ENCODE data around the gene ZNF578. TPM values are rescaled to one million over a fixed set of nuclear protein-coding genes. Genes with fewer than 3 reads are reported as not detected.
"Not testable (repeated sequence)": the region's sequence is repeated elsewhere in the genome, so short reads cannot be mapped to it uniquely, and the experiment has no call there.

The ZNF578 gene
- total and polyA plus RNA-seq, 9 of the 15 experiments (the other 6 are each of a cell fraction or from before 2014, with no cell fraction given): 0.05 to 0.29 (median 0.15) TPM

DNA sequence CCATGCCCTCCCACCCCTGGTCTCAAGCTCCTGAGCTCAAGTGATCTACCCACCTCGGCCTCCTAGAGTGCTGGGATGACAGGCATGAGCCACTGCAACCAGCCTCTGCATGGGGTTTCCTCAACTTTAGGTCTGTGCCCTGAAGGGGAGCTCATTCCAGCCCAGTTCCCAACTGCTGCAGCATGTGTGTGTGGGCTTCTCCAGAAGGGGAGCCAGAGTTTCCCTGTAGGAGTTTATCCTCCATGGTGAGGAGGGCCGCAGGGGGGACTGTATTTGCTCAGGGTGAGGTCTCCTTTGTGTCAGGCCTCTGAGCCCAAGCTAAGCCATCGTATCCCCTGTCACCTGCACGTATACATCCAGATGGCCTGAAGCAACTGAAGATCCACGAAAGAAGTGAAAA is 62.8 kb downstream of the ZNF578 start:
- in situ Hi-C loops (cut with MboI) (no loop called here), intact Hi-C loops (cut with micrococcal nuclease) (no loop called here)
- H3K4me2 ChIP-seq (ENCODE audit: insufficient read depth, low read length): no peak overlapping the region
- H3K4me1 ChIP-seq (replicated peaks in 1 of 2; ENCODE audit: control insufficient read depth in 2 of 2, insufficient read depth in 2 of 2, low read length in 2 of 2): peaks cover 0 to 3% of the 10 kb centered on the region in 2 experiments; a peak in 2 of 5 replicates
- H3K9ac ChIP-seq (ENCODE audit: insufficient read depth in 1 of 2, low read depth in 2 of 2, low read length in 2 of 2): no peak overlapping the region
- H3K9me1 ChIP-seq (ENCODE audit: control insufficient read depth, insufficient read depth, low read length): no peaks in the 10 kb centered on the region
- H3K36me3 ChIP-seq (ENCODE audit: control insufficient read depth, insufficient read depth, low read length): no peaks in the 10 kb centered on the region
- 0 out of 2 replicates have a peak, but pooled peaks cover 3% of the 10 kb centered on the region for H3K9me3 ChIP-seq (replicated peaks; ENCODE audit: control insufficient read depth, insufficient read depth, low read depth, low read length)
- H3K79me2 ChIP-seq (ENCODE audit: control insufficient read depth, insufficient read depth, low read length): no peaks in the 10 kb centered on the region
- no peak overlapping the region for H2AFZ ChIP-seq (ENCODE audit: low read depth, low read length)
- FAIRE-seq (no peak), ATAC-seq (no peak), DNase-seq (ENCODE audit: extremely low read depth in 1 of 4, low spot score in 3 of 4) (no peak)
- whole genome bisulfite sequencing (ENCODE audit: insufficient coverage, low coverage, missing lambda C conversion rate): 7% methylated on average over 5 of the region's 5 CpGs
- BruUV-seq (replicated peaks): no TSS peak
- no peak overlapping the region for H3K4me3 ChIP-seq
- no peaks in the 10 kb centered on the region for H4K20me1 ChIP-seq (replicated peaks; ENCODE audit: control insufficient read depth, insufficient read depth, low read length)
- ChIA-PET POLR2A (no interaction called here), CTCF (ENCODE audit: low intra/inter-chr PET ratio) (no interaction called here)
- TF ChIP-seq ZNF3 (CRISPR knock-in tag; IDR thresholded peaks at IDR 0.05) (no peak), NFRKB (IDR thresholded peaks at IDR 0.05; ENCODE audit: low read depth) (no peak), ERF (CRISPR knock-in tag; IDR thresholded peaks at IDR 0.05) (no peak)
- no peaks in the 10 kb centered on the region for H3K27me3 ChIP-seq (ENCODE audit: control insufficient read depth in 2 of 2, insufficient read depth in 2 of 2, low read length in 2 of 2)
- no peak overlapping the region for H3K27ac ChIP-seq (ENCODE audit: extremely low read depth, low read depth, low read length)

GRCh38 chr19:52518646-52519045 is 65.3 kb downstream of the ZNF578 start:
- FAIRE-seq (no peak), DNase-seq (ENCODE audit: extremely low read depth in 1 of 4, low spot score in 3 of 4) (no peak), ATAC-seq (no peak)
- H3K4me3 ChIP-seq: no peak overlapping the region
- ChIA-PET POLR2A (no interaction called here), CTCF (ENCODE audit: low intra/inter-chr PET ratio) (interaction anchor here (0.6 kb wide), 1 partner anchor 9 kb away, joined by 4 read pairs; the partner anchor contains the start of gene ZNF808)
- no peak overlapping the region for H3K4me2 ChIP-seq (ENCODE audit: insufficient read depth, low read length)
- H3K36me3 ChIP-seq (ENCODE audit: control insufficient read depth, insufficient read depth, low read length): no peaks in the 10 kb centered on the region
- H3K9me3 ChIP-seq (replicated peaks; ENCODE audit: control insufficient read depth, insufficient read depth, low read depth, low read length): no peaks in the 10 kb centered on the region
- H2AFZ ChIP-seq (ENCODE audit: low read depth, low read length): no peak overlapping the region
- no peaks in the 10 kb centered on the region for H3K9me1 ChIP-seq (ENCODE audit: control insufficient read depth, insufficient read depth, low read length)
- H4K20me1 ChIP-seq (replicated peaks; ENCODE audit: control insufficient read depth, insufficient read depth, low read length): no peaks in the 10 kb centered on the region
- WGBS (ENCODE audit: insufficient coverage, low coverage, missing lambda C conversion rate): 10% methylated on average over 2 of the region's 2 CpGs
- no TSS peak for BruUV-seq (replicated peaks)
- H3K27ac ChIP-seq (ENCODE audit: extremely low read depth, low read depth, low read length): no peak overlapping the region
- no peaks in the 10 kb centered on the region for H3K27me3 ChIP-seq (ENCODE audit: control insufficient read depth in 2 of 2, insufficient read depth in 2 of 2, low read length in 2 of 2)
- TF ChIP-seq PML (IDR thresholded peaks at IDR 0.05; ENCODE audit: low read length): no peak
- no peaks in the 10 kb centered on the region for H3K79me2 ChIP-seq (ENCODE audit: control insufficient read depth, insufficient read depth, low read length)
- H3K4me1 ChIP-seq (replicated peaks in 1 of 2; ENCODE audit: control insufficient read depth in 2 of 2, insufficient read depth in 2 of 2, low read length in 2 of 2): peaks cover 0 to 3% of the 10 kb centered on the region in 2 experiments; a peak in 2 of 5 replicates
- in situ Hi-C loops (cut with MboI): no loop called here
- H3K9ac ChIP-seq (ENCODE audit: insufficient read depth in 1 of 2, low read depth in 2 of 2, low read length in 2 of 2): no peak overlapping the region
- intact Hi-C loops (cut with micrococcal nuclease): no loop called here

GRCh38 chr19:52519175-52519574 is 65.8 kb downstream of the ZNF578 start:
- BruUV-seq (replicated peaks); H3K27ac ChIP-seq (ENCODE audit: extremely low read depth, low read depth, low read length); H4K20me1 ChIP-seq (replicated peaks; ENCODE audit: control insufficient read depth, insufficient read depth, low read length); H3K4me3 ChIP-seq; POLR2A ChIA-PET; H2AFZ ChIP-seq (ENCODE audit: low read depth, low read length); H3K9me3 ChIP-seq (replicated peaks; ENCODE audit: control insufficient read depth, insufficient read depth, low read depth, low read length); H3K4me1 ChIP-seq (replicated peaks in 1 of 2; ENCODE audit: control insufficient read depth in 2 of 2, insufficient read depth in 2 of 2, low read length in 2 of 2); FAIRE-seq; H3K9me1 ChIP-seq (ENCODE audit: control insufficient read depth, insufficient read depth, low read length); DNase-seq (ENCODE audit: extremely low read depth in 1 of 4, low spot score in 3 of 4); in situ Hi-C loops (cut with MboI); intact Hi-C loops (cut with micrococcal nuclease); CTCF ChIA-PET (ENCODE audit: low intra/inter-chr PET ratio); H3K36me3 ChIP-seq (ENCODE audit: control insufficient read depth, insufficient read depth, low read length); ATAC-seq; H3K27me3 ChIP-seq (ENCODE audit: control insufficient read depth in 2 of 2, insufficient read depth in 2 of 2, low read length in 2 of 2); H3K79me2 ChIP-seq (ENCODE audit: control insufficient read depth, insufficient read depth, low read length); H3K4me2 ChIP-seq (ENCODE audit: insufficient read depth, low read length); H3K9ac ChIP-seq (ENCODE audit: insufficient read depth in 1 of 2, low read depth in 2 of 2, low read length in 2 of 2): not testable (repeated sequence)
- 16% methylated on average over 6 of the region's 7 CpGs for WGBS (ENCODE audit: insufficient coverage, low coverage, missing lambda C conversion rate)
